ENCODE measurements around the gene ITGAL. TPM values are rescaled to one million over a fixed set of nuclear protein-coding genes. Genes with fewer than 3 reads are reported as not detected.
A peak's percentile ranks its signal among the peaks of the same experiment; 100 is the strongest.

Gene ITGAL
- total RNA-seq, 2 donors from 2014 or later = not detected

DNA sequence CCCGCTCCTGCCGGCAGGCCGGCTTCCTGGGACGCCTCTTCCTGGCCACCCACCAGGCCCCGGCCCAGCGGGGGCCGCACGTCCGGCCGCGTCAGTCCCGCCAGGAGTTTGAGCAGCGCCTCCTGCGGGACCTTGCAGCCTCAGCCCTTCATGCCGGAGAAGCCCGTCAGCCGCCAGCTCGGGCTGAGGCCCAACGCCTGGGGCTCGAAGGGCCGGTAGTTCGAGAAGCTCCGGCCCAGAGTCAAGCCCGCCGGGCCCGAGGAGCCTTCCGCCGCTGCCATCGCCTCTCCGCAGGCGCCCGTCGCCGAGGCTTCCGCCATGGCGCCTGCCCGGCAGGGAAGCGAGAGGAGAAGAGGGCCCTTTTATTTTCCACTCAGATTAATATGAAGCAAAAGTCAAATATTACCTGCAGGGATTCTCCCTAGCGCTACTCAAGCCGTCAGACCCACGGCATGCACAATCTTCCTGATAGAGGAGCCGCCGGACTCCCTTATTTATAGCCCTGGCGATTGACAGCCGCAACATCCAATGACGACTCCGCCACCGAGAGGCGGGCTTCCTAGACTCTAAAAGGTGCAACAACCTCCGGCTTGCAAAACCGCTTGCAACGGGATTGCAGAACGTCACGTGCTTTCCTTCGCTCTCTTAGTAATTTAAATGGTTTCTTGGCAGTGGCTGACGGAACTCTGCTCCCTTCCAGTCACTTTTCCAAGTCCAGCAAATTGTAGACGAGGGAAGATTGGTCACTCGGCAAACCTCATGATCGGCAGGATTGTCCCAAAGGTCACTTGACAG, 26.9 kb upstream of the ITGAL start, which contains the start of gene SEPHS2:
SEPHS2 (minus strand) TSS at position 467 of the 795 bp plus-strand sequence; CDS start at position 320, 147 bp downstream.
- peaks cover 12% of the 10 kb centered on the region for H3K9me3 Mint-ChIP-seq
- peaks cover 13% of the 10 kb centered on the region for H3K27me3 Mint-ChIP-seq (ENCODE audit: insufficient read depth)
- H3K27ac ChIP-seq (ENCODE audit: low read depth, low read length) = peak within 1 kb of the TSS; percentile 75

DNA sequence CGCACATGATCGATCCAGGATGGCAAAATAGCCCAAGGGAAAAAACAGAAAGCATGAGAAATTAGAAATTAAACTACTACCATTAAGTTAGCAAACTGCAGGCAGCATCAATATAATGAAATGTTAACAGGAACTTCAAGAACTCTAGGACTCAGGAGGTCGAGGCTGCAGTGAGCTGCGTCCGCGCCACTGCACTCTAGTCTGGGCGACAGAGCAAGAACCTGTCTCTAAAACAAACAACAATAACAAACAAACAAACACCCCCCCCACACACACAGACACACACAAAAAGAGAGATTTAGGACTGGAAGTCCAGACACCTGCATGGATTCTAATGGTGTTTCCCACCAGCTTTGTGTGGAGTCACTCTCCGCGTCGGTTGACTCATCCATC, 26.3 kb upstream of the ITGAL start:
- TF ChIP-seq, protein P1, sequence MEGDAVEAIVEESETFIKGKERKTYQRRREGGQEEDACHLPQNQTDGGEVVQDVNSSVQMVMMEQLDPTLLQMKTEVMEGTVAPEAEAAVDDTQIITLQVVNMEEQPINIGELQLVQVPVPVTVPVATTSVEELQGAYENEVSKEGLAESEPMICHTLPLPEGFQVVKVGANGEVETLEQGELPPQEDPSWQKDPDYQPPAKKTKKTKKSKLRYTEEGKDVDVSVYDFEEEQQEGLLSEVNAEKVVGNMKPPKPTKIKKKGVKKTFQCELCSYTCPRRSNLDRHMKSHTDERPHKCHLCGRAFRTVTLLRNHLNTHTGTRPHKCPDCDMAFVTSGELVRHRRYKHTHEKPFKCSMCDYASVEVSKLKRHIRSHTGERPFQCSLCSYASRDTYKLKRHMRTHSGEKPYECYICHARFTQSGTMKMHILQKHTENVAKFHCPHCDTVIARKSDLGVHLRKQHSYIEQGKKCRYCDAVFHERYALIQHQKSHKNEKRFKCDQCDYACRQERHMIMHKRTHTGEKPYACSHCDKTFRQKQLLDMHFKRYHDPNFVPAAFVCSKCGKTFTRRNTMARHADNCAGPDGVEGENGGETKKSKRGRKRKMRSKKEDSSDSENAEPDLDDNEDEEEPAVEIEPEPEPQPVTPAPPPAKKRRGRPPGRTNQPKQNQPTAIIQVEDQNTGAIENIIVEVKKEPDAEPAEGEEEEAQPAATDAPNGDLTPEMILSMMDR (conservative IDR thresholded peaks at IDR 0.05) = no peak
- no peak overlapping the region for H3K27ac ChIP-seq (ENCODE audit: low read depth, low read length)
- Mint-ChIP-seq H3K9me3 (peaks cover 12% of the 10 kb centered on the region), H3K4me1 (peaks cover 5% of the 10 kb centered on the region), H3K27ac (peak overlapping the region; percentile 91), H3K4me3 (peak overlapping the region; percentile 74), H3K27me3 (ENCODE audit: insufficient read depth) (peaks cover 12% of the 10 kb centered on the region), H3K36me3 (ENCODE audit: low read depth) (peaks cover 21% of the 10 kb centered on the region)
- DNase-seq = no peak
- peaks cover 9% of the 10 kb centered on the region for H3K9me3 ChIP-seq (ENCODE audit: control insufficient read depth, low read length)
- peaks cover 3% of the 10 kb centered on the region for H3K4me1 ChIP-seq (ENCODE audit: control insufficient read depth, insufficient read depth, low read length)
- no peak overlapping the region for H3K9ac ChIP-seq (ENCODE audit: extremely low read depth, low read length, poor library complexity, severe bottlenecking)
- peak overlapping the region; percentile 82 for H3K4me3 ChIP-seq (ENCODE audit: low read length)
- H3K27me3 ChIP-seq (ENCODE audit: control insufficient read depth, insufficient read depth, low read length, poor library complexity, severe bottlenecking) = no peaks in the 10 kb centered on the region
- H3K36me3 ChIP-seq (ENCODE audit: control insufficient read depth, insufficient read depth, low read length) = peaks cover 14% of the 10 kb centered on the region
- 82% methylated on average over 10 of the region's 10 CpGs; no CpG with 5 or more reads in 1 of the 2 experiments for WGBS, 2 experiments (ENCODE audit: insufficient coverage in 1 of 2, insufficient read length in 1 of 2)

More for the DNA sequence above, 26.9 kb upstream of the ITGAL start, which contains the start of gene SEPHS2:
- Histone ChIP-seq H3K27me3 (ENCODE audit: control insufficient read depth, insufficient read depth, low read length, poor library complexity, severe bottlenecking) (no peaks in the 10 kb centered on the region), H3K9me3 (ENCODE audit: control insufficient read depth, low read length) (peaks cover 9% of the 10 kb centered on the region), H3K4me1 (ENCODE audit: control insufficient read depth, insufficient read depth, low read length) (peaks cover 3% of the 10 kb centered on the region), H3K4me3 (ENCODE audit: low read length) (peak within 1 kb of the TSS; percentile 82), H3K9ac (ENCODE audit: extremely low read depth, low read length, poor library complexity, severe bottlenecking) (peak within 1 kb of the TSS; percentile 89), H3K36me3 (ENCODE audit: control insufficient read depth, insufficient read depth, low read length) (peaks cover 14% of the 10 kb centered on the region)
- Mint-ChIP-seq H3K27ac (peak within 1 kb of the TSS; percentile 91), H3K4me1 (peaks cover 5% of the 10 kb centered on the region), H3K4me3 (peak within 1 kb of the TSS; percentile 74), H3K36me3 (ENCODE audit: low read depth) (peaks cover 21% of the 10 kb centered on the region)
- TF ChIP-seq, protein P1 (conservative IDR thresholded peaks at IDR 0.05) = peak; percentile 63
- 4% methylated on average over 53 to 59 of the region's 59 CpGs for WGBS, 2 experiments (ENCODE audit: insufficient coverage in 1 of 2, insufficient read length in 1 of 2)
- peak; percentile 99 for DNase-seq

DNA sequence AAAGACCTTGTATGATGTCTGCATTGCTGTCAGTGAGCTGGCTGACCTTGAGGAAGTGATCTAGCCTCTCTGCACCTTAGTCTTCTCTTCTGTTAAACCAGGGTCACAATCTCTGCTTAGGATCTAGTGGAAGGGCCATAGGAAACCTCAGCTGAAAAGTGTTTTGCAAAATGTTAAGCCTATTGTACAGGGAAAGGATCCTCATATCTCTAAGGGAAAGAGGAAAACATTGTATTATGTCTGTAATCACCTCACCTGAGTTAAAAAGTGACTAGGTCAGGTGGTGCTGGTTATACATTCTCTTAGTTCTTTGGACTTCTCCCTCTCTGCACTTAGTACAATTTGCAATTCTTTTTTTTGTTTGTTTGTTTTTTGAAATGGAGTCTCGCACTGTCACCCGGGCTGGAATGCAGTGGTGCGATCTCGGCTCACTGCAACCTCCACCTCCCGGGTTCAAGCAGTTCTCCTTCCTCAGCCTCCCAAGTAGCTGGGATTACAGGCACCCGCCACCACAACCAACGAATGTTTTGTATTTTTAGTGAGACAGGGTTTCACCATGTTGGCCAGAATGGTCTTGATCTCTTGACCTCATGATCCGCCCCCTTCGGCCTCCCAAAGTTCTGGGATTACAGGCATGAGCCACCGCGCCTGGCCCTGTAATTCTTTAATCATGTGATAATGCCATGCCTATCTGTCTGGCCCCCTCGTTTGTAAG, 24.9 kb upstream of the ITGAL start:
- Mint-ChIP-seq H3K27ac (no peak overlapping the region), H3K27me3 (ENCODE audit: insufficient read depth) (peaks cover 12% of the 10 kb centered on the region), H3K4me3 (no peak overlapping the region), H3K36me3 (ENCODE audit: low read depth) (peaks cover 21% of the 10 kb centered on the region), H3K4me1 (peaks cover 7% of the 10 kb centered on the region), H3K9me3 (peaks cover 12% of the 10 kb centered on the region)
- Histone ChIP-seq H3K27ac (ENCODE audit: low read depth, low read length) (no peak overlapping the region), H3K27me3 (ENCODE audit: control insufficient read depth, insufficient read depth, low read length, poor library complexity, severe bottlenecking) (no peaks in the 10 kb centered on the region), H3K9me3 (ENCODE audit: control insufficient read depth, low read length) (peaks cover 9% of the 10 kb centered on the region), H3K36me3 (ENCODE audit: control insufficient read depth, insufficient read depth, low read length) (peaks cover 14% of the 10 kb centered on the region), H3K4me3 (ENCODE audit: low read length) (no peak overlapping the region), H3K4me1 (ENCODE audit: control insufficient read depth, insufficient read depth, low read length) (peaks cover 3% of the 10 kb centered on the region), H3K9ac (ENCODE audit: extremely low read depth, low read length, poor library complexity, severe bottlenecking) (no peak overlapping the region)
- whole genome bisulfite sequencing, 2 experiments (ENCODE audit: insufficient coverage in 1 of 2, insufficient read length in 1 of 2) = 90 to 91% methylated on average over 10 to 12 of the region's 12 CpGs
- no peak for DNase-seq
- TF ChIP-seq, protein P1 (conservative IDR thresholded peaks at IDR 0.05) = no peak
